Keratinocyte (primary cell): ENCODE results near the gene MAPK1.

Experiments used
- EZH2 ChIP-seq: IDR thresholded peaks from one replicate; pipeline ENCODE4 v1.6.1; 2012; ENCODE audit warnings: inconsistent platforms, mild to moderate bottlenecking, low read length, moderate library complexity
- TF ChIP-seq, protein P1 (sequence below), 3 experiments: IDR thresholded peaks in 1 of 3; conservative IDR thresholded peaks in 1 of 3; optimal IDR thresholded peaks in 1 of 3; 2 replicates in 2 of 3; 3 replicates in 1 of 3; pipeline versions ENCODE3 to v1.5.1; 2011; ENCODE audit warnings: low read length in 3 of 3, mild to moderate bottlenecking in 3 of 3, moderate library complexity in 2 of 3, control low read depth in 1 of 3, inconsistent platforms in 1 of 3; ENCODE audit not compliant: insufficient read depth in 2 of 3; ENCODE audit errors: extremely low read depth in 1 of 3

DNA sequence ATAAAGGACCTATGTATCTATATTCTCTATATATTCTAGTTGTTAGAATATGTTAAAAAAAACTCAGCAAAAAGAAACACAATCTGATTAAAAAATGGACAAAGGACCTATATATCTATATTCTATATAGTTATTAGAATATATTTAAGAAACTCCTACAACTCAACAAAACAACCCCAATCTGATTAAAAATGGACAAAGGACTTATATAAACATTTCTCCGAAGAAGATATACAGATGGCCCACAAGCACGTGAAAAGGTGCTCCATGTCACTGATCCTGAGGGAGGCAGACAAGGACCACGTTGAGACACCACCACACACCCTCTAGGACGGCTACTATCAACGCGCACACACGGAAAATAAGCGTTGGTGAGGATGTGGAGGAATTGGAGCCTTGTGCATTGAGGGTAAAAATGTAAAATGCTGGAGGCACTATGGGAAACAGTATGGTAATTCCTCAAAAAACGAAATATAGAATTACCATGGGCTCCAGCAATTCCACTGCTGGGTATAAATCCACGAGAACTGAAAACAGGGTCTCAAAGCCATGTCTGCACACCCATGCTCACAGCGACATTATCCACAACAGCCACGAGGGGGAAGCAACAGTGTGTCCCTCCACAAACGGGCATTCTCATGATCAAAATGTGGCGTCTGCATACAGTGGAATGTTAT, 154.6 kb downstream of the MAPK1 start:
- TF ChIP-seq, protein P1, sequence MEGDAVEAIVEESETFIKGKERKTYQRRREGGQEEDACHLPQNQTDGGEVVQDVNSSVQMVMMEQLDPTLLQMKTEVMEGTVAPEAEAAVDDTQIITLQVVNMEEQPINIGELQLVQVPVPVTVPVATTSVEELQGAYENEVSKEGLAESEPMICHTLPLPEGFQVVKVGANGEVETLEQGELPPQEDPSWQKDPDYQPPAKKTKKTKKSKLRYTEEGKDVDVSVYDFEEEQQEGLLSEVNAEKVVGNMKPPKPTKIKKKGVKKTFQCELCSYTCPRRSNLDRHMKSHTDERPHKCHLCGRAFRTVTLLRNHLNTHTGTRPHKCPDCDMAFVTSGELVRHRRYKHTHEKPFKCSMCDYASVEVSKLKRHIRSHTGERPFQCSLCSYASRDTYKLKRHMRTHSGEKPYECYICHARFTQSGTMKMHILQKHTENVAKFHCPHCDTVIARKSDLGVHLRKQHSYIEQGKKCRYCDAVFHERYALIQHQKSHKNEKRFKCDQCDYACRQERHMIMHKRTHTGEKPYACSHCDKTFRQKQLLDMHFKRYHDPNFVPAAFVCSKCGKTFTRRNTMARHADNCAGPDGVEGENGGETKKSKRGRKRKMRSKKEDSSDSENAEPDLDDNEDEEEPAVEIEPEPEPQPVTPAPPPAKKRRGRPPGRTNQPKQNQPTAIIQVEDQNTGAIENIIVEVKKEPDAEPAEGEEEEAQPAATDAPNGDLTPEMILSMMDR (optimal IDR thresholded peaks at IDR 0.05 in 1 of 3, IDR thresholded peaks at IDR 0.05 in 1 of 3, conservative IDR thresholded peaks at IDR 0.05 in 1 of 3; ENCODE audit: extremely low read depth in 1 of 3, insufficient read depth in 2 of 3, low read length in 3 of 3): peak; percentile 69 to 95 (median 80)
- TF ChIP-seq EZH2: no peak
